ENCODE results near the gene NLRP1. TPM values are rescaled to one million over a fixed set of nuclear protein-coding genes. Genes with fewer than 3 reads are reported as not detected.
"Not testable (repeated sequence)": the region's sequence is repeated elsewhere in the genome, so short reads cannot be mapped to it uniquely, and the experiment has no call there.

The NLRP1 gene
- total RNA-seq, 1 donor from 2014 or later = 2.2 TPM

DNA sequence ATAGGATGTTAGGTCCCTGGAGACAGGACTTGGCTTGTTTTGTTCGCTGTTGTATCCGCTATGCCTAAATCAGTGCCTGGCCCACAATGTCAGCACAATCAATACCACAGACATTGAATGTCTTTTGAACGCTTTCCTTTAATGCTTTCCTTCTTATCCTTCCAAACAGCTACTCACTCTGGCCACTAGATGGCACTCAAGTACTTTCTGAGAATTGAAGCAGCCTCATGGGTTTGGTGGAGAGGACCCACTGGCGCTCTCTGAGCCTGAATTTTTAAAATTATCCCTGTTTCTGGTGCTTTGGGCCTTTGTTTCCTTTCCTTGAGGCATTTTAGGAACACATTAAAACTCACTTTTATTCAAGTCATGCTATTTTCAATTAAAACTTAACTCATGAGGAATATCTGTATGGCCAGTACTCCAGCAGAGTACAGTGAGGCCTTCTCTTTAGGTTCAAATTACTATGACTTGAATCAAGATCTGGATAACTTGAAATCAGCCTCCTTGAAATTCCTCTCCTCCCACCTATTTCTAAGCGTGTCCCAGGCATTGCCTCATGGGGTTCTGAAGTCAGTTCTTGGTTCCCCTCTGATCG is 3.2 kb upstream of the NLRP1 start:
- peak; percentile 78 to 82 for DNase-seq (ENCODE audit: low read depth in 2 of 2)

DNA sequence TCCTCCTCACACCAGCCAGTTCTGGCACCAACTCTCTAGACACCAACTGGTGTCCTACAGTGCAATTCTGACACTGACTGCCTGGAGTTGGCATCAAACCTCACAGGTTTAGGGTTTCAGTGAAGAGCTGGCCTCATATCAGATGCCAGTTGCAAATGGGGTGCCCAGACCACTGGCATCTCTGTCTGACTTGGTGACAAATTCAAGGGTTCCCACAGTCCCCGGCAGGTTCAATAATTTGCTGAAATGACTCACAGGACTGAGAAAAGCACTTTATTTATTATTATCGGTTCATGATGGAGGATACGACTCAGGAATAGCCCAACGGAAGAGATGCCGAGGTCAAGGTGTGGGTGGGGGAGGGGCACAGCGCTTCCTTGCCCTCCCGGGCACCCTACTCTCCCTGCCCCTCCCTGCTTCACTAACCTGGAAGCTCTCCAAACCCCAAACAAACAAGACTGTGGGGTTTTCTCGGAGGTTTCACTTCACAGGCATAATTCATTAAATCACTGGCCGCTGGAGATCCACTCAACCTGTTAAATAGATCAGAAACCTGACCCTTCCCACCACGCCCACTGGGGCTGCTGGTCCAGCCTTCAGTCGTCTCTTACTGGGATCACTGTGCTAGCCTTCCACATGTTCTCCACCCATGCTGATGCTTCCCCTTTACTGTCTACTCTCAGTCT is 1.7 kb upstream of the NLRP1 start:
- DNase-seq (ENCODE audit: low read depth in 2 of 2) = no peak

DNA sequence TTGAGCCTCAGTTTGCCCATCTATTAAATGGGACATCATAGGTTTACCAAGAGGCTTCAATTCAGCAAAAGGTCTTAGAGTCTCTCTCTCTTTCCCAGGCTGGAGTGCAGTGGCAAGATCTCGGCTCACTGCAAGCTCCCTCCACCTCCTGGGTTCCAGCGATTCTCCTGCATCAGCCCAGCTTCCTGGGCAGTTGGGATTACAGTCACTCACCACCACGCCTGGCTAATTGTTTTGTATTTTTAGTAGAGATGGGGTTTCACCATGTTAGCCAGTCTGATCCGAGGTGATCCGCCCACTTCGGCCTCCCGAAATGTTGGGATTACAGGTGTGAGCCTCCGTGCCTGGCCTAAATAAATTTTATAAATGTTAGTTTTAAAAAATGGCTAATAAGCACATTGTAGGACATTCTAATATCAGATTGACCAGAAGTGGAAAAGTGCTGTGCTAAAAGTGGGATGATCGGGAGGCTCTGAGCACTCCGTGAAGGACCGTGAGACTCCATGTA is 1.0 kb upstream of the NLRP1 start:
- DNase-seq (ENCODE audit: low read depth in 2 of 2) = no peak

DNA sequence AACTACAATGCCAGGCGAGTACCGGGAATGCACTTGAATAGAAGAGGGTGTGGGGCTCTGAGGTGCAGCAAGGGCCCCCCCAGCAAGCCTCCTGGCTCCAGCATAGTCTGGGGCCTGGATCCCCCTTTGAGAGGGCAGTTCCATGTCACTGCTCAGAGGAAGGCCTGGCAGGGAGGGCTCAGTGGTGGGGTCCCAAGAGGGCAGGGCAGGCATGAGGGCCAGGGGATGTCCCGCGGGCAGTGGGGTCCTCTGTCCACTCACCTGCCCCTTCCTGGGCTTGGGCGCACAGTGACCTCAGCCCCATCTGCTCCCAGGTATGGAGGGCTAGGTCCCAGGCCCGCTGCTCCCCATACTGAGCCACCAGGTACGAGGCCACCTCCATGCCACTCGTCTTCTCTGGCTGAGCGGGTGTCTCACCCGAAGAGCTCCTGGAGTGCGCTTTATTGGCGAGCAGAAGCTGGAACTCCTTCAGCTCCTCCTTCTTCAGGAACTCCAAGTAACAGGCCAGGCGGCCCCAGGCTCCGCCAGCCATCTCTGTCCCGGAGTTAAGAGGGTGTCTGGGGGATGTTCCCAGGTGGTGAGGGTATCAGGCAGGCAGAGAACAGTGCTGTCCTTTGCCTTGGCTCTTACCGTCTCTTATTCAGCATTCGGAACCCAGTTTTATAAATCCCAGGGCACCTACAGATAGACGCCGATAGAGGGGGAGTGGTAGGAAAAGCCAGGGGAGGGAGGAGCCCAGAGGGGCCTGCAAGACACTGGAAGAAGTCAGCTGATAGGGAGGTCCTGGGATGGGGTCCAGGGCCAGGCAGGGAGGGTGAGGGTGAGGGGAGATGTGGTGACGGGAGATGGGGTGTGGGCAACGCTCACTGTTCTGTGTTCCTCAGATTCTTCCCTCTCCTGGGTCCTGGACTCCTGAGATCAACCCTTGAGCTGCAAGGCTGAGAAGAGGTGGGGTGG is 605 bp downstream of the NLRP1 start:
- DNase-seq (ENCODE audit: low read depth in 2 of 2) = peak in 1 of 2 donors; percentile 63

DNA sequence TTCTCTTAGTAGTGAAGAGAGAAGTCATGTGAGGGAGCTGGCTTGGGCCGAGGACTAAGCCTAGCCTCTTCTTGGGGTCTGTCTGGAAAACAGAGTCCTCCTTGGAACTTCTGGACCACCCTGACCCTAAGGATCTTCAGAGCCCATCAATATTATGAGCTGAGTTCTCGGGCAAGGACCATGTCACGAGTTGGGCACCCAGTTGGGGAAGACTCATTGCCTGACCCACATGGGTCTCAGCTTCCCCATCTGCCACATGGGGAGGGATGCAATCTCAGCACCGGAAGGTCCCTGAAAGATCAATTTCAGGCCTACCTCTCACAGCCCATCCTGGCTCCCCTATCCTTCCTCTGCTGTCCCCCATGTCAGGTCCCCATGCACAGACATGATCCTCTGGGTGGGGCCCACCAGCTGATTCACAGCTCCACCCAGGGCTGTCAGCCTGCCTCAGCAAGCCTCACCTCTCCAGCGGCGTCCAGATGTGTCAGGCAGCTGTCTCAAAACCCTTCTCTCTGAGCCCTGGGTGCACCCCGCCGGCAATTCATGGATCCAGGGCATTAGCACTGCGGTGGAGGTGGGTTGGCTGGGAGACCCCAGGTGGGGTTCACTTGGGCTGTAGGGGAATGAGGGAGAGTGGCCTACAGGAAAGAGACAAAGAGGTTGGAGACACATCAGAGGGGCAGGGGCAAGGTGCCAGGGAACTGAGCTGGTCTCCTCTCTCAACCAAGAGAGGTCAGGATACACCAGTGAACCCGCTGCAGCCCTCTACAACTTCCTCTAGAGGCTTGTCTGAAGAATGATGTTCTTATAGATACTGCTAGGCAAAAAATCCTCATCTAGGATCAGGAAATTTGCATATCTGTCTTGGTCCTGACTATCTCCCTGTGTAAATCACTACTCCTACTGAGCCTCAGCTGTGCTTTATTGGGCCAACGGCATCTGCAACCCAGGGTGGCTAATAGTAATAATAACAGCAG is 1.8 kb downstream of the NLRP1 start:
- peak in 1 of 2 donors; percentile 24 for DNase-seq (ENCODE audit: low read depth in 2 of 2)

DNA sequence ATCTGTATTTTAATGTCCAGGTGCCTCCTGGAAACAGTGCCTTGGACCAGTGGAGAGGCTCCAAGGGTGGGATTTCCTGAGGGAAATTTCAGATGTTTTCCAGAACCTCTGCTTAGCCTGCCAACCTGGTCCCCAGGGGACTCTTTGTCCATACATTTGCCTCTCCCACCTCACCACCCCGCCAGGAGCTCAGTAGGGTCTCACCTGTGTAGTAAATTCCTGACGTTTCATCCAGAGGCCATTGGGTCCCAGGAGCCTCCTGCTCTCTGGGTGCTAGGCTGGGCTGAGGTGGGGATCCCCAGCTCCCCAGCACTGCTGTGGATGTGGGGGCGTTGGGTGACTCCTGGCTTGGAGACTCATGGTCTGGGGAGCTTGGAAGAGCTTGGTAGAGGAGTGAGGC is 2.7 kb downstream of the NLRP1 start:
- DNase-seq (ENCODE audit: low read depth in 2 of 2) = no peak

DNA sequence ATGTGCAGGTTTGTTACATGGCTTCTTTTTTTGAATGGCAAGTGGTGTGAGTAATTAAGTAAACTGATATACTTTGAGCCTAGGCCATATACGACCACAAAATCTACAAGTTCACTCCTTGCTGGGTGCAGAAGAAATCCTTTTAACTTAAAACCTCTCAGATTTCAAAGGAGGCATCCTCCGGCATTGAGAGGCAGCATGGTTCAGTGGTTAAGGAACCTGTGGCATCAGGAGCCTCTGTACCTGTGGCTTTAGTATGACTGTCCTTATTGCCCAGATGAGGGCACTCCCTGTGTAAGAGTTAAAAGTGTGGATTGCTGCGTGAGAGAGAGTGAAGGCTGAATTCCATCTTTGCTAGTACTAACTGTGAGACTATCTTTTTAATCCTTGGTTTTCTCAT is 3.3 kb downstream of the NLRP1 start:
- no peak for DNase-seq (ENCODE audit: low read depth in 2 of 2)

DNA sequence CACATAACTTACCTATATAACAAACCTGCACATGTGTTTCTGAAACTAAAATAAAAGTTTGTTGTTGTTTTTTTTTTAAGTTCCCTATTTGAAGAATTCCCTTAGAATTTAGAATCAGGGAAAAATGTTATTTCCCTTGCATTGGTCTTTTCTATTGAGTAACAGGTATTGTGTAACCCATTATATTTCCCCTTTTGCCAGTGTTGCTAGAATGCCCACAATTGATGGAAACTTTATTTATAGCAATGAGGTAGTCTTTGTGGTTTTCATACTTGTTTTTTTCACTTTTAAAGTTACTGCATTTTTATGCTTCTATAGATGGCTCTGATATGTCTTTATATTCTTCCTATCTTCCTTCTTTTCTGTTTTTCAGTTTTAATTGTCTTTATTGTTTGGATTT is 3.9 kb downstream of the NLRP1 start:
- peak in 1 of 2 donors; percentile 23 for DNase-seq (ENCODE audit: low read depth in 2 of 2)

DNA sequence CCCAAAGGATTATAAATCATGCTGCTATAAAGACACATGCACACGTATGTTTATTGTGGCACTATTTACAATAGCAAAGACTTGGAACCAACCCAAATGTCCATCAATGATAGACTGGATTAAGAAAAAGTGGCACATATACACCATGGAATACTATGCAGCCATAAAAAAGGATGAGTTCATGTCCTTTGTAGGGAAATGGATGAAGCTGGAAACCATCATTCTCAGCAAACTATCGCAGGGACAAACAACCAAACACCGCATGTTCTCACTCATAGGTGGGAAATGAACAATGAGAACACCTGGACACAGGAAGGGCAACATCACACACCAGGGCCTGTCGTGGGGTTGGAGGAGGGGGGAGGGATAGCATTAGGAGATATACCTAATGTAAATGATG is 5.5 kb downstream of the NLRP1 start:
- DNase-seq (ENCODE audit: low read depth in 2 of 2) = not testable (repeated sequence)

DNA sequence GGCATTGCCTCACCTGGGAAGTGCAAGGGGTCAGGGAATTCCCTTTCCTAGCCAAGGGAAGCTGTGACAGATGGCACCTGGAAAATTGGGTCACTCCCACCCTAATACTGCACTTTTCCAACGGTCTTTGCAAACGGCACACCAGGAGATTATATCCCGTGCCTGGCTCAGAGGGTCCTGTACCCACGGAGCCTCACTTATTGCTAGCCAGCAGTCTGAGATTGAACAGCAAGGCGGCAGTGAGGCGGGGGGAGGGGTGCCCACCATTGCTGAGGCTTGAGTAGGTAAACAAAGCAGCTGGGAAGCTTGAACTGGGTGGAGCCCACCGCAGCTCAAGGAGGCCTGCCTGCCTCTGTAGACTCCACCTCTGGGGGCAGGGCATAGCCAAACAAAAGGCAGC is 11.3 kb downstream of the NLRP1 start:
- not testable (repeated sequence) for DNase-seq (ENCODE audit: low read depth in 2 of 2)

DNA sequence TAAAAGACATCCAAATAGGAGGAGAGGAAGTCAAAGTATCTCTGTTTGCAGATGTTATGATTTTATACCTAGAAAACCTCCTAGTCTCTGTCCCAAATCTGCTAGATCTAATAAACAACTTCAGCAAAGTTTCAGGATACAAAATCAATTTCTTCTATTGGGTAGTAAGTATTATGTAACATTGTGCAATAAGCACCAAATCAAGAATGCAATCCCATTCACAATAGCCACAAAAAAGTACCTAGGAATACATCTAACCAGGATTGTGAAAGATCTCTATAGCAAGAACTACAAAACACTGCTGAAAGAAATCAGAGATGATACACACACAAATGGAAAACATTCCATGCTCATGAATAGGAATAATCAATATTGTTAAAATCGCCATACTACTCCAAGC is 13.0 kb downstream of the NLRP1 start:
- no peak for DNase-seq (ENCODE audit: low read depth in 2 of 2)

DNA sequence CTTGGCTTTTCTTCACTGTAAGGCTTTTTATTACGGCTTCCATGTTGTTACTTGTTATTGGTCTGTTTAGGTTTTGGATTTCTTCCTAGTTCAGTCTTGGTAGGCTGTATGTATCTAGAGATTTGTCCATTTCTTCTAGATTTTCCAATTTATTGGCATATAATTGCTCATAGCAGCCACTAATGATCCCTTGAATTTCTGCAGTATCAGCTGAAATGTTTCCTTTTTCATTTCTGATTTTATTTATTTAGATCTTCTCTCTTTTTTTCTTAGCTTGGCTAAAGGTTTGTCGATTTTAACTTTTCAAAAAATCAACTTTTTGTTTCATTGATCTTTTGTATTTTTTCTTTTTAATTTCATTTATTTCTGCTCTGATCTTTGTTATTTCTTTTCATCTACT is 18.5 kb downstream of the NLRP1 start:
- DNase-seq (ENCODE audit: low read depth in 2 of 2) = no peak

DNA sequence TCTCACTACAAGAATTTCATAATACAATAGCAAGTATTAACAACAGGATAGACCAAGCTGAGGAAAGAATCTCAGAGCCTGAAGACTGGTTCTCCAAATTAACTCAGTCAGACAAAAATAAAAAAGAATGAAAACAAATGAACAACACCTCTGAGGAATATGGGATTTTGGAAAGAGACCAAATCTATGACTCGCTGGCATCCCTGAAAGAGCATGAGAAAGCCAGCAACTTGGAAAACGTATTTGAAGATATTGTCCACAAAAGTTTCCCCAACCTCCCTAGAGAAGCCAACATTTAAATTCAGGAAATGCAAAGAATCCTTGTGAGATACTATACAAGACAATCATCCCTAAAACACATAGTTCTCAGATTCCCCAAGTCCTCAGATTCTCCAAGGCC is 20.9 kb downstream of the NLRP1 start:
- DNase-seq (ENCODE audit: low read depth in 2 of 2) = peak in 1 of 2 donors; percentile 18

DNA sequence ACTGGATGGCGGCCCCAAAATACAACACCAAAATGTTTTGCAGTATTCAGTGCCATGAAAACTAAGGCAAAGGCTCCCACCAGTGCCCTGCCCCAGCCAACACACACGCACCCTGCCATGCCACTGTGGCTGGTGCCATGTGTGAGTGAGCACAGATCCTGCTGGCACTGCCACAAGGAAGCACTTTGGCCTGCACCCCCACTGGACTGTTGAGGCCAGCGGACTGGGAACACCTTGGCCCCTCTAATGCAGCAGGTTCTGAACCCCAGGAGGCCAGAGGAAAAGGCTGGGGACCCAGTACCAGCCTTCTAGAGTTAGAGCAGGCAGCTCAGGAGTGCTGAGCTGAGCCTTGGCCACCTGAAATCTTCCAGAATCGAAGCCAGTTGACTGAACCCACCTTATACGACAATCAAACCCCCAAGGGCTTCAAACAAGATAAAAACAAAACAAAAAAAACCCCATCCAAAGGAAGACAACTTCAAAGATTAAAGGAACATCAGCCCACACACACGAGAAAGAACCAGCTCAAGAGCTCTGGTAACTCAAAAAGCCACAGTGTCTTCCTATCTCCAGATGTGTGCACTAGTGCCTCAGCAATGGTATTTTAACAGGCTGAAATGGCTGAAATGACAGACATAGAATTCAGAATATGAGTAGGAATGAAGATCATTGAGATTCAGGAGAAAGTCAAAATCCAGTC is 21.5 kb downstream of the NLRP1 start:
- no peak for DNase-seq (ENCODE audit: low read depth in 2 of 2)

DNA sequence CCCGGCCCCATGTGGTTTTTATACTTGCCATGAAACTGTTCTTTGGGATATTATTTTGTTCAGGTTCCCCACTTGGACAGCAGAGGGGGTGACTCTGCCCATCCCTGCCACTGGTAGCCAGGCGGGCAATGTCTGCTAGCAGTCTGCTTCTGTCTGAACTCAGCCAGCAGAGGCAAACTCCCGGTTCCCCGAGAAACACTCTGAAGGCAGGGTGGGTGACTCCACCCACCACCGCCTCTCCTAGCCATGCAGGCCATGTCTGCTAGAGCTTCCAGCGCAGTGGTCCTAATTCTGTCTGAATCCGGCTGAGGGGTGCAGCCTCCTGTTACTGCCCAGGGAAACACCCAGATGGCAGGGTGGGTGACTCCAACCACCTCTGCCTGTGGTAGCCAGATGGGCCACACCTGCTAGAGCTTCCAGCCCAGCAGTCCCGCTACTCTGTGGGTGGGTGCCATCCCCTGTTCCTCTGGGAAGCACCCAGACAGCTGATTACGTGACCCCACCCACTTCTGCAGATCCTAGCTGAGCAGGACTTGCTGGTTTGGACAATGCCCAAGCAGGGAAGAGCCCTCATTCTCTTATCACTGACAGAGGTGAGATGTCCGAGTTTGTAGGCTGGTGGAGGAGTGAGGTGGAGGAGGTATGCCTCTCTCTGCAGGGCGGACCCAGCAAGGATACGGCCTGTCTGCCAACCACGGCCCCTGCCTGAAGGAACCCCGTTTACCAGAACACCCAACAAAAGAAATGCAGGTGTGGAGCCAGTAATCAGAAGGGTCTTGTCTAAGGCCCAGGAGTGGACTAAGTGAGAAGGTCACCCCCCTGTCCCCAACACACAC is 22.4 kb downstream of the NLRP1 start:
- no peak for DNase-seq (ENCODE audit: low read depth in 2 of 2)

DNA sequence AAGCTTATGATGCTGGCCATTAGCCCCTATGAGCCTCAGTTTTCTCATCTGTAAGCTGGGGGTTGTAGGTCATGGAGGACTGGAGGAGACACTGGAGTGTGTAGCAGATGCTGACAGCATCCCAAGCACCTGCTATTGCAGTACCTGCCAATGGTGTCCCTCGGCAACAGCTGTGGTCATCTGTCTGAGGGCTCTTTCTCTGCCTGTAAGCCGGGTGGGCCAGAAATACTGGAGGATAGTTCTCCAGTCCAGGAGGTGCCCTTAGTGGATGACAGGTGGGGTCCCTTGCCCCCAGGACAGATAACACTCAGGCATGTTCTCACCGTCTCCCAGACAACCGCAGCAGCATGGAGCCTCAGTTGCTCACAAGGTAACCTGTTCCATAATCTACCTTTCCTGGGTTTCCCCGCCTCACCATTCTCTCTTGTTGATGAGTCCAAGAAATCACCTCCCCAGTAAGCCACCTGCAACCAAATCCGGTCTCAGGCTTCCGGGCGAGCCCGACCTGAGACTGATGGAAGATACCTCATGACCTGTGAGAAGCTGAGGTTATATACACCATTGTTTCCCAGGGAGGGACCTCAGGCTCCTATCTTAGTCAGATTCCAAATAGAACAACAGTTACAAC is 23.8 kb downstream of the NLRP1 start:
- no peak for DNase-seq (ENCODE audit: low read depth in 2 of 2)

DNA sequence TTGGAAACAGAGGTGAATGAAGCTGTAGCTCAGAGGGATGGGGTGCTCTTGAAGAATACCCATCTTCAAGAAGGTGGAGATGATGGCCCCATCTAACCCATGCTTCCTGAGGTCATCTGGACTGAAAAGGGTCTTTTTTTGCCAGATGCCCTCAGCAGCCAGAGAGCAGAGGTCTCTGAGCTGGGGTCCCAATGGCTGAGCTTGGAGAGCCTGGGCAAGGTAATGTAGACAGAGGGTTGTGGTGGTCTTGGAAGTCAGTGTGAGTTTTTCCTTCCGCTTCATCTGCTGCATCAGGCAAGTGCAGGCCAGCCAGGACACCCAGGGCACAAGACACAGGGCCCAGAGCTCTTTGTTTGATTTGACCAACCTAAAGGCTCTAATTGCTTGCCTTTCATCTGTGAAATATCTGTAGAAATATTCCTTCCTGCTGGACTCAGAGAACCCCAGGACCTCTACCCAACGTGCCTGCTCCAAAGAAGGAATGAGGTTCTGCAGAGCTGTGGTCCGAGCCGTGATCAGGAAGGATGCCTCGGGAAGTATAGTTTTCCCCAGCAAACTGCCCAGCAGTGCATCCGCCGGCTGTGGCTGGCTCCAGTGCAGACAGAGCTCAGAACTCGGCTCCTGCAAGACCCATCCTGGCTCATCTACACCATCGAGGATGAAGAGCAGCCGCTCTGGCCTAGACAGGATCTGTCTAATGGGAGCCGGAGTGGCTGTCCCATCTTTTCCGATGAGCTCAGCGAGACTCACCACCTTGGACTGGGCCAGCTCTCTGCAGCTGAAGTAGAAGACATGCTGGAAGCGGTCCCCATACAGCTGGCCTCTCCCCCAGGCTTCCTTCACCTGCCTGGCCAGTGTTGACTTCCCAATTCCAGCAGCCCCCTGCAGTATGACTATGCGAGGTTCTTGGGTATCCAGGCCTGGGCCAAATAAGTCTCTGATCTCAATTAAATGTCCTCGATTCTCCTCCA is 25.2 kb downstream of the NLRP1 start:
- no peak for DNase-seq (ENCODE audit: low read depth in 2 of 2)

DNA sequence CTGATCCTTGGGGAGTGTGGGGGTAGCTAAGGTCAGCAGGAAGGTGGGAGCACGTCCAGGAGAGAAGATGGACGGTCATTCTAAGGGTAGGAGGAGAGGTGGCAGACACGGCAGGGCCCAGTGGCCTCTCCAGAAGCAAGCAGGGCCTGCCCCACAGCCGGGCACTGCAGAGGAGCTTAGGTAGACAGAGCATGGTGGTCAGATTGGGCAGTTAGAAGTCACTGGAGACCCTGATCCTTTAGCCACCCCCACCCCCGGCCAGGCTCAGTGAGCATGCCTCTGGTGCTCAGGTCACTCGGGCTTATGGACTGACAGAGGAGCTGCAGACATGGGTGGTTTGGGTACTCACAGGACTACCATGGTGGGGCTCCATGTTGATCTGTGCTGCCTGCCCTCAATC is 26.3 kb downstream of the NLRP1 start:
- no peak for DNase-seq (ENCODE audit: low read depth in 2 of 2)
